Esophagus squamous epithelium (tissue), 5 donors: ENCODE results near the gene CLEC3B. TPM values are rescaled to one million over a fixed set of nuclear protein-coding genes. Genes with fewer than 3 reads are reported as not detected.

Experiments
- DNase-seq: peaks from one replicate; lab custom pipeline; 2025; lab: John Stamatoyannopoulos, UW
- H3K27ac ChIP-seq, 4 donors: fragments of 200-600 bp; sonication (generic); one replicate each; pipeline ENCODE4 v1.5.1; 2016 to 2019; ENCODE audit warnings: mild to moderate bottlenecking in 1 of 4
- H3K27me3 ChIP-seq, 4 donors: fragments of 200-600 bp; sonication (generic); 1 replicate in 3 of 4; 2 replicates in 1 of 4; pipeline versions ENCODE4 v1.5.1 to v1.6.0; 2017 to 2021; ENCODE audit warnings: antibody characterized with exemption in 1 of 4
- H3K36me3 ChIP-seq, 3 donors: fragments of 200-600 bp; sonication (generic); one replicate each; pipeline ENCODE4 v1.5.1; 2016 to 2019
- H3K4me1 ChIP-seq, 3 donors: fragments of 200-600 bp; sonication (generic); one replicate each; pipeline ENCODE4 v1.5.1; 2017 to 2019
- H3K4me3 ChIP-seq, 4 donors: fragments of 200-600 bp; sonication (generic); 1 replicate in 3 of 4; 2 replicates in 1 of 4; pipeline ENCODE4 v1.5.1; 2016 to 2019; ENCODE audit warnings: mild to moderate bottlenecking in 2 of 4, moderate library complexity in 1 of 4
- H3K9me3 ChIP-seq, 3 donors: fragments of 200-600 bp; sonication (generic); one replicate each; pipeline ENCODE4 v1.5.1; 2016 to 2019
- CTCF ChIP-seq, 6 experiments: fragments of 450-650 bp in 4 of 6; fragments of 200-600 bp in 2 of 6; sonication (generic) in 2 of 6; IDR thresholded peaks; one replicate each; pipeline ENCODE4 v1.5.1; 2016 to 2019; ENCODE audit warnings: antibody characterized with exemption in 6 of 6, mild to moderate bottlenecking in 4 of 6, moderate library complexity in 4 of 6
- POLR2A ChIP-seq, 4 donors: fragments of 450-650 bp; IDR thresholded peaks; one replicate each; pipeline ENCODE4 v1.6.1; 2017; ENCODE audit warnings: antibody characterized with exemption in 4 of 4, mild to moderate bottlenecking in 4 of 4, moderate library complexity in 3 of 4
- WGBS, 2 donors: methylation state at CpG; one replicate each; pipeline ENCODE4 v1.1.5; 2018; 5-methylcytosine and 5-hydroxymethylcytosine counted together
- intact Hi-C: fragments of 100-400 bp; cut with DNase I; formaldehyde crosslinking; loops from one replicate; pipeline ENCODE4 v1.15.0; 2022
- total RNA-seq, 4 donors: library from RNA; depleted of rRNA; stranded (reverse); fragments of >200 nt; gene quantifications; one replicate each; pipeline ENCODE4 v1.1.0, GENCODE V29; 2016
- donor health status: DM: yes; HTN: yes; CAD: no.

The CLEC3B gene
- total RNA-seq, 4 donors from 2014 or later, result 4.3 to 28.8 (median 6.9) TPM

- no peaks in the 10 kb centered on the region for H3K9me3 ChIP-seq
- intact Hi-C loops, result no loop called here
- peak overlapping the region; percentile 57 to 87 (median 81) for H3K27ac ChIP-seq
- WGBS, 2 donors, result 88 to 95% methylated on average over 4 of the region's 4 CpGs
- H3K36me3 ChIP-seq, result peaks cover 0 to 80% (median 0%) of the 10 kb centered on the region in 3 donors
- no peak for TF ChIP-seq POLR2A (IDR thresholded peaks at IDR 0.05)
- no peak for TF ChIP-seq CTCF (IDR thresholded peaks at IDR 0.05)
- no peak for DNase-seq
- H3K4me3 ChIP-seq, result no peak overlapping the region
- peaks cover 12 to 45% (median 24%) of the 10 kb centered on the region in 3 donors for H3K4me1 ChIP-seq
- H3K27me3 ChIP-seq, result no peaks in the 10 kb centered on the region
Measured at GRCh38 chr3:45012577-45012976, 13.5 kb upstream of the CLEC3B start.

- H3K27ac ChIP-seq, result no peak overlapping the region
- no peak overlapping the region for H3K4me3 ChIP-seq
- WGBS, 2 donors, result 64 to 76% methylated on average over 2 of the region's 2 CpGs
- no peaks in the 10 kb centered on the region for H3K9me3 ChIP-seq
- no peaks in the 10 kb centered on the region for H3K27me3 ChIP-seq
- DNase-seq, result no peak
- intact Hi-C loops, result no loop called here
- no peak for TF ChIP-seq CTCF (IDR thresholded peaks at IDR 0.05)
- no peak for TF ChIP-seq POLR2A (IDR thresholded peaks at IDR 0.05)
- peaks cover 0 to 49% (median 0%) of the 10 kb centered on the region in 3 donors for H3K36me3 ChIP-seq
- peaks cover 0 to 42% (median 10%) of the 10 kb centered on the region in 3 donors for H3K4me1 ChIP-seq
Measured at GRCh38 chr3:45016916-45017315, 9.2 kb upstream of the CLEC3B start.

GRCh38 chr3:45017821-45018220 lies 8.3 kb upstream of the CLEC3B start:
- DNase-seq, result no peak
- WGBS, 2 donors, result 68 to 75% methylated on average over 4 of the region's 5 CpGs
- peaks cover 0 to 40% (median 0%) of the 10 kb centered on the region in 3 donors for H3K36me3 ChIP-seq
- no peaks in the 10 kb centered on the region for H3K9me3 ChIP-seq
- no peak overlapping the region for H3K4me3 ChIP-seq
- H3K27me3 ChIP-seq, result no peaks in the 10 kb centered on the region
- peaks cover 0 to 37% (median 2%) of the 10 kb centered on the region in 3 donors for H3K4me1 ChIP-seq
- peak overlapping the region in 1 of 4 donors; percentile 11 for H3K27ac ChIP-seq
- intact Hi-C loops, result no loop called here
- TF ChIP-seq CTCF (IDR thresholded peaks at IDR 0.05) (no peak), POLR2A (IDR thresholded peaks at IDR 0.05) (no peak)

- TF ChIP-seq POLR2A (IDR thresholded peaks at IDR 0.05), result no peak
- TF ChIP-seq CTCF (IDR thresholded peaks at IDR 0.05), result no peak
- no peaks in the 10 kb centered on the region for H3K9me3 ChIP-seq
- H3K36me3 ChIP-seq, result peaks cover 0 to 13% (median 0%) of the 10 kb centered on the region in 3 donors
- H3K27ac ChIP-seq, result no peak overlapping the region
- intact Hi-C loops, result no loop called here
- H3K4me1 ChIP-seq, result peaks cover 2 to 55% (median 6%) of the 10 kb centered on the region in 3 donors
- H3K4me3 ChIP-seq, result no peak overlapping the region
- no peaks in the 10 kb centered on the region for H3K27me3 ChIP-seq
- no peak for DNase-seq
- WGBS, 2 donors, result 29 to 58% methylated on average over 8 of the region's 8 CpGs
Measured at GRCh38 chr3:45020534-45020933, 5.6 kb upstream of the CLEC3B start.

- Histone ChIP-seq H3K9me3 (no peaks in the 10 kb centered on the region), H3K27ac (no peak overlapping the region), H3K4me3 (no peak overlapping the region), H3K27me3 (peaks cover 0 to 3% (median 0%) of the 10 kb centered on the region in 4 donors), H3K4me1 (peaks cover 12 to 67% (median 16%) of the 10 kb centered on the region in 3 donors), H3K36me3 (peaks cover 0 to 1% (median 0%) of the 10 kb centered on the region in 3 donors)
- WGBS, 2 donors, result 50 to 71% methylated on average over 10 to 11 of the region's 12 CpGs
- no peak for DNase-seq
- TF ChIP-seq POLR2A (IDR thresholded peaks at IDR 0.05), result no peak
- no peak for TF ChIP-seq CTCF (IDR thresholded peaks at IDR 0.05)
- intact Hi-C loops, result no loop called here
Measured at GRCh38 chr3:45021524-45022297, 4.4 kb upstream of the CLEC3B start.
